GM21390 (cell line): Measurements from ENCODE around the gene CCDC152.
"Not testable (repeated sequence)": the region's sequence is repeated elsewhere in the genome, so short reads cannot be mapped to it uniquely, and the experiment has no call there.

Experiments used
- ATAC-seq: cut with Tn5 transposase; IDR thresholded peaks from one replicate; pipeline ENCODE4 v1.9.1; 2021; ENCODE audit not compliant: unreplicated experiment

CCDC152 gene

DNA sequence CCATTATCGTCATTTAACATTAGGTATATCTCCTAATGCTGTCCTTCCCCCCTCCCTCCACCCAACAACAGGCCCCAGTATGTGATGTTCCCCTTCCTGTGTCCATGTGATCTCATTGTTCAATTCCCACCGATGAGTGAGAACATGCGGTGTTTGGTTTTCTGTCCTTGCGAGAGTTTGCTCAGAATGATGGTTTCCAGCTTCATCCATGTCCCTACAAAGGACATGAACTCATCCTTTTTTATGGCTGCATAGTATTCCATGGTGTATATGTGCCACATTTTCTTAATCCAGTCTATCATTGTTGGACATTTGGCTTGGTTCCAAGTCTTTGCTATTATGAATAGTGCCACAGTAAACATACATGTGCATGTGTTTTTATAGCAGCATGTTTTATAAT, 87.8 kb downstream of the CCDC152 start:
- not testable (repeated sequence) for ATAC-seq

DNA sequence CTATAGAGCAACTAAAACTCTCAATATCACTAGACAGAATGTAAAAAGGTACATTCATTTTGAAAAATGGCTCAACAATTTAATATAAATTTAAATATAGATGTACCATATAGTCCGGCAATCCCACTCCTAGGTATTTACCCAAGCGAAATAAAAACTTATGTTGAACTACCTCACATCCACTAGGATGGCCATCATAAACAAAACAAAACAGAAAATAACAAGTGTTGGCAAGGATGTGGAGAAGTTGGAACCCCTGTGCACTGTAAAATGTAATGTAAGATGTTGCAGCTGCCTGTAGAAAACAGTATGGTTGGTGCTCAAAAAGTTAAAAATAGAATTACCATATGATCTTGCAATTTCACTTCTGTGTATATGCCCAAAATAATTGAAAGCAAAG, 91.9 kb downstream of the CCDC152 start:
- ATAC-seq, result no peak

DNA sequence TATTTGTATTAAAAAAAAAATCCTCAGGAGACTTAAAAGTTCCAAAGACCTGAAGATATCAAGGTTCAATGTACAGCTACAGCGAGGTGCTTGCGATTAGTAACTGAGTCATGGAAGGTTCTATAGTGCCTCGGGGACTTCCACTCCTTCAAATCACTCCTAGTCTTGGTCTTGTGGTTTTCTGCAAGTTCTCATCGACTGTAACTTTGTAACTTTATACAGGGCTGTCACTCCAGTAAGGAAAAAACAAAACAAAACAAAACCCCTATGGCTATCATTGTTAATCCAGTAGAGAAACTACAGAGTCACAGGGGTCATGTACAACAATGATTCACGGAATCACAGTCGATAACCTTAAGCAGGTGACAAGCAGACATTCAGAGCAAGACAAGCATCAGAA, 94.9 kb downstream of the CCDC152 start:
- ATAC-seq, result no peak
